ENCODE data around the gene NME3.

- TF ChIP-seq CTCF (conservative IDR thresholded peaks at IDR 0.05 in 1 of 2, IDR thresholded peaks at IDR 0.05 in 1 of 2; ENCODE audit: low read depth in 1 of 2, low read length in 2 of 2) (no peak), EZH2 (IDR thresholded peaks at IDR 0.05; ENCODE audit: low read length, missing control alignments) (no peak)
Measured at GRCh38 chr16:1793578-1794220, 22.4 kb upstream of the NME3 start, which contains the start of gene IGFALS.
